ENCODE measurements around the gene TEF.

GRCh38 chr22:41369837-41370236 is 11.9 kb upstream of the TEF start:
- TF ChIP-seq HNF4G (IDR thresholded peaks at IDR 0.05) (no peak), CTCF (IDR thresholded peaks at IDR 0.05; ENCODE audit: low read depth, low read length, missing input control) (no peak), SP1 (IDR thresholded peaks at IDR 0.05) (no peak), GABPA (IDR thresholded peaks at IDR 0.05 in 1 of 2, conservative IDR thresholded peaks at IDR 0.05 in 1 of 2) (no peak), REST (IDR thresholded peaks at IDR 0.05) (no peak), TAF1 (conservative IDR thresholded peaks at IDR 0.05) (no peak)
